Measurements from ENCODE around the gene PSTPIP1. TPM values are rescaled to one million over a fixed set of nuclear protein-coding genes. Genes with fewer than 3 reads are reported as not detected.

The PSTPIP1 gene
- total RNA-seq, 1 donor from 2014 or later = 13.3 TPM

DNA sequence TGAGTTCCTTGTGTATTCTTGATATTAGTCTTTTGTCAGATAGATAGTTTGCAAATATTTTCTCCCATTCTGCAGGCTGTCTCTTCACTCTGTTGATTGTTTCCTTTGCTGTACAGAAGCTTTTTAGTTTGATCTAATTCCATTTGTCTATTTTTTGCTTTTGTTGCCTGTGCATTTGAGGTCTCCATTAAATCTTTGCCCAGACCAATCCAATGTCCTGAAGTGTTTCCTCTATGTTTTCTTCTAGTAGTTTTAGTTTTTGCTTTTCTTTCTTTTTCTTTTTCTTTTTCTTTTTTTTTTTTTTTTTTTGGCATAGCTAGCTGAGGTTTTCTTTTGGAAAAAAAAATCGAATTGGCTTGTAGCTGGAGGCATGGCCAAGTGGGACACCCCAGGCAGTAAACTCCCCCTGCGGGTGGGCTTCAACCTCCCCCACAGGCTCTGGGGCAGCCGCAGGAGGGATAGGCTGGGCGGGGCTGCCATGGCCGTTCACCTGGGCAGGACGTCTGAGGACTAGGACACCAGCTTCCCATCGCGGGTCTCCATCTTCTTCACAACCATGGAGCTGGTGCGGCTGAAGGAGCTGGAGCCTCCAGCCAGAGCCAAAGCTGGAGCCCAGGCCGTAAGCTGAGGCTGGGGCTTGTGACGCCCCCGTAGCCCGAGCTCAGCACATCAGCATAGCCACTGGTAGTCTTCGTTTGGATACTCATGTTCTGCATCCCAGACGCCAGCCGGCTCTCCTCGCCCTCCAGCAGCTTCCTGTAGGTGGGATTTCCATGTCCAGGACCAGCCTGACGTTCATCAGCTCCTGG is 16.2 kb upstream of the PSTPIP1 start:
- Histone ChIP-seq H3K27me3 (no peaks in the 10 kb centered on the region), H3K4me3 (no peak overlapping the region), H3K4me1 (no peaks in the 10 kb centered on the region), H3K9me3 (no peaks in the 10 kb centered on the region), H3K27ac (no peak overlapping the region), H3K36me3 (no peaks in the 10 kb centered on the region)
- DNase-seq (ENCODE audit: extremely low spot score in 2 of 2) = no peak
- intact Hi-C loops (cut with DNase I) = no loop called here
- TF ChIP-seq POLR2AphosphoS5 (IDR thresholded peaks at IDR 0.05; ENCODE audit: insufficient read depth in 1 of 2, low read depth in 1 of 2) (no peak), POLR2A (IDR thresholded peaks at IDR 0.05) (no peak)
- TF ChIP-seq, protein P1, sequence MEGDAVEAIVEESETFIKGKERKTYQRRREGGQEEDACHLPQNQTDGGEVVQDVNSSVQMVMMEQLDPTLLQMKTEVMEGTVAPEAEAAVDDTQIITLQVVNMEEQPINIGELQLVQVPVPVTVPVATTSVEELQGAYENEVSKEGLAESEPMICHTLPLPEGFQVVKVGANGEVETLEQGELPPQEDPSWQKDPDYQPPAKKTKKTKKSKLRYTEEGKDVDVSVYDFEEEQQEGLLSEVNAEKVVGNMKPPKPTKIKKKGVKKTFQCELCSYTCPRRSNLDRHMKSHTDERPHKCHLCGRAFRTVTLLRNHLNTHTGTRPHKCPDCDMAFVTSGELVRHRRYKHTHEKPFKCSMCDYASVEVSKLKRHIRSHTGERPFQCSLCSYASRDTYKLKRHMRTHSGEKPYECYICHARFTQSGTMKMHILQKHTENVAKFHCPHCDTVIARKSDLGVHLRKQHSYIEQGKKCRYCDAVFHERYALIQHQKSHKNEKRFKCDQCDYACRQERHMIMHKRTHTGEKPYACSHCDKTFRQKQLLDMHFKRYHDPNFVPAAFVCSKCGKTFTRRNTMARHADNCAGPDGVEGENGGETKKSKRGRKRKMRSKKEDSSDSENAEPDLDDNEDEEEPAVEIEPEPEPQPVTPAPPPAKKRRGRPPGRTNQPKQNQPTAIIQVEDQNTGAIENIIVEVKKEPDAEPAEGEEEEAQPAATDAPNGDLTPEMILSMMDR (IDR thresholded peaks at IDR 0.05) = no peak

DNA sequence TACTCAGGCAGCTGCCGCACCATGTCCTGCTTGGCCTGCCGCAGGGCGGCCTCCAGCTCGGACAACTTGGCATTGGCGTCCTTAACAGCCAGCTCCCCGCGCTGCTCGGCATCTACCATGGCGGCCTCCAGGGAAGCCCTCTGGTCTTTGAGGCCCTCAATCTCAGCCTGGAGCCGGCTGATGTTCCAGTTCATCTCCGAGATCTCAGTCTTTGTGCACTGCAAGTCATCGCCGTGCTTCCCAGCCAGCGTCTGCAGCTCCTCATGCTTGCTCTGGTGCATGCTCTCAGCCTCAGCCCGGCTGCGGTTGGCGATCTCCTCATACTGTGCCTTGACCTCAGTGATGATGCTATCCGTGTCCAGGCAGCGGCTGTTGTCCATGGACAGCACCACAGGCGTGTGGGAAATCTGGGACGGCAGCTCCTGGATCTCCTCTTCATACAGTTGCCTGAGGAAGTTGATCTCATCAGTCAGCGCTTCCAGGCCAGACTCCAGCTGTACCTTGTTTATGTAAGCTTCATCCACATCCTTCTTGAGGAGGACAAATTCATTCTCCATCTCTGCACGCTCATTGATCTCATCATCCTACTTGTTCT is 15.5 kb upstream of the PSTPIP1 start:
- no peaks in the 10 kb centered on the region for H3K9me3 ChIP-seq
- H3K4me1 ChIP-seq = no peaks in the 10 kb centered on the region
- no peak overlapping the region for H3K27ac ChIP-seq
- intact Hi-C loops (cut with DNase I) = no loop called here
- H3K27me3 ChIP-seq = no peaks in the 10 kb centered on the region
- TF ChIP-seq, protein P1 (IDR thresholded peaks at IDR 0.05) = no peak
- TF ChIP-seq POLR2AphosphoS5 (IDR thresholded peaks at IDR 0.05; ENCODE audit: insufficient read depth in 1 of 2, low read depth in 1 of 2) = no peak
- no peak for TF ChIP-seq POLR2A (IDR thresholded peaks at IDR 0.05)
- H3K36me3 ChIP-seq = no peaks in the 10 kb centered on the region
- DNase-seq (ENCODE audit: extremely low spot score in 2 of 2) = no peak
- no peak overlapping the region for H3K4me3 ChIP-seq

- Histone ChIP-seq H3K4me3 (no peak overlapping the region), H3K27me3 (no peaks in the 10 kb centered on the region), H3K36me3 (no peaks in the 10 kb centered on the region), H3K9me3 (no peaks in the 10 kb centered on the region), H3K4me1 (no peaks in the 10 kb centered on the region), H3K27ac (no peak overlapping the region)
- no peak for DNase-seq (ENCODE audit: extremely low spot score in 2 of 2)
- intact Hi-C loops (cut with DNase I) = no loop called here
- TF ChIP-seq, protein P1 (IDR thresholded peaks at IDR 0.05) = no peak
- TF ChIP-seq POLR2AphosphoS5 (IDR thresholded peaks at IDR 0.05; ENCODE audit: insufficient read depth in 1 of 2, low read depth in 1 of 2) = no peak
- TF ChIP-seq POLR2A (IDR thresholded peaks at IDR 0.05) = no peak
Measured at GRCh38 chr15:76979996-76980520, 14.9 kb upstream of the PSTPIP1 start.

DNA sequence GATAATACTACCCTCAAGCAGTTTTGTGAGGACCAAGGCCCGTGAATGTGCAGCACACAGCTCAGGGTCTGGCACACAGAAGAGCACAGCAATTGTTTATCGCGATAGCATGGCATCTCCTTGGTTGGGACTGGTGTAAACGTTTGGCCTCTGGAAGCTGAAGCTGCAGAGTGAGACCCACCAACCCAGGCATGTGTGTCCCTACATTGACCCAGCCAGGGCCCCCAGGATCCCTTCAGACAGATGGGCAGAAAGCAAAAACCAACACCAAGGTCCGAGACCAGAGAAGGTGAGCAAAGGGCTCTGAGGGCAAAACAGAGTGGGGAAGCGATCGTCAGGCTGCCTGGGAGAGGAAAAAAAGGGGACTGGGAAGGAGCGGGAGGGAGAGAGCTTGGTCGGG is 12.6 kb upstream of the PSTPIP1 start:
- Histone ChIP-seq H3K27me3 (no peaks in the 10 kb centered on the region), H3K9me3 (no peaks in the 10 kb centered on the region), H3K27ac (no peak overlapping the region), H3K4me3 (no peak overlapping the region), H3K4me1 (no peaks in the 10 kb centered on the region), H3K36me3 (no peaks in the 10 kb centered on the region)
- TF ChIP-seq POLR2AphosphoS5 (IDR thresholded peaks at IDR 0.05; ENCODE audit: insufficient read depth in 1 of 2, low read depth in 1 of 2) (no peak), POLR2A (IDR thresholded peaks at IDR 0.05) (no peak)
- TF ChIP-seq, protein P1 (IDR thresholded peaks at IDR 0.05) = no peak
- intact Hi-C loops (cut with DNase I) = no loop called here
- no peak for DNase-seq (ENCODE audit: extremely low spot score in 2 of 2)

- intact Hi-C loops (cut with DNase I) = no loop called here
- no peaks in the 10 kb centered on the region for H3K27me3 ChIP-seq
- no peak for DNase-seq (ENCODE audit: extremely low spot score in 2 of 2)
- no peaks in the 10 kb centered on the region for H3K36me3 ChIP-seq
- H3K9me3 ChIP-seq = no peaks in the 10 kb centered on the region
- H3K27ac ChIP-seq = no peak overlapping the region
- TF ChIP-seq, protein P1 (IDR thresholded peaks at IDR 0.05) = no peak
- TF ChIP-seq POLR2A (IDR thresholded peaks at IDR 0.05) (no peak), POLR2AphosphoS5 (IDR thresholded peaks at IDR 0.05; ENCODE audit: insufficient read depth in 1 of 2, low read depth in 1 of 2) (no peak)
- no peak overlapping the region for H3K4me3 ChIP-seq
- H3K4me1 ChIP-seq = no peaks in the 10 kb centered on the region
Measured at GRCh38 chr15:76982756-76983155, 12.2 kb upstream of the PSTPIP1 start.

All from vagina (tissue), 2 donors.